Activated CD4-positive, alpha-beta T cell treated with anti-CD3 and anti-CD28 coated beads, Interleukin-2, amount 10 ng/mL, durations not matched to agents 7 days and 5 days (primary cell): Measurements from ENCODE around the gene ACKR4. TPM values are rescaled to one million over a fixed set of nuclear protein-coding genes. Genes with fewer than 3 reads are reported as not detected.

ENCODE experiments used
- total RNA-seq, 2 experiments: library from RNA; stranded (reverse); gene quantifications; one replicate each; pipeline ENCODE4 v1.2.3, GENCODE V29; 2021

The ACKR4 gene
- total RNA-seq, 2 experiments from 2014 or later, result 0.10 TPM; not detected in 1

Other genes with a start within 250 kb of the ACKR4 start
- 10 to 100 TPM; 37.3 to 38.6 TPM for gene DNAJC13, start 179.8 kb upstream of the ACKR4 start, total RNA-seq
- gene ACAD11, start 62.5 kb downstream of the ACKR4 start, total RNA-seq, result 10 to 100 TPM; 11.8 to 13.0 TPM
- gene UBA5, start 63.1 kb downstream of the ACKR4 start, total RNA-seq, result 10 to 100 TPM; 37.8 to 38.0 TPM
- gene NPHP3, start 125.1 kb downstream of the ACKR4 start, total RNA-seq, result 10 to 100 TPM; 14.3 to 14.4 TPM